NB4 (cell line): ENCODE results near the gene CRTC1.

Experiments used
- CTCF ChIP-seq: IDR thresholded peaks from one replicate; pipeline ENCODE4 v1.5.1; 2012; ENCODE audit warnings: low read depth, low read length
- MAX ChIP-seq: IDR thresholded peaks from 2 replicates; pipeline ENCODE4 v1.6.1; 2011; ENCODE audit warnings: low read depth, low read length
- MYC ChIP-seq: IDR thresholded peaks from 2 replicates; pipeline ENCODE4 v1.6.1; 2011; ENCODE audit warnings: low read depth, low read length
- POLR2A ChIP-seq: IDR thresholded peaks from 2 replicates; pipeline ENCODE4 v1.6.1; 2011; ENCODE audit warnings: mild to moderate bottlenecking; ENCODE audit not compliant: insufficient read length; ENCODE audit errors: extremely low read depth

- TF ChIP-seq MYC (no peak), POLR2A (no peak), CTCF (no peak), MAX (no peak)
These were observed 97.2 kb downstream of the CRTC1 start for GRCh38 chr19:18780631-18781030.
